Measurements from ENCODE around the gene CACNA1H.
"Not testable (repeated sequence)": the region's sequence is repeated elsewhere in the genome, so short reads cannot be mapped to it uniquely, and the experiment has no call there.

Gene CACNA1H

GRCh38 chr16:1197237-1197866, 44.4 kb downstream of the CACNA1H start:
- TF ChIP-seq ZFX (IDR thresholded peaks at IDR 0.05; ENCODE audit: borderline replicate concordance) (no peak), CTCF (IDR thresholded peaks at IDR 0.05) (no peak)
- no peak overlapping the region for H3K27ac ChIP-seq

- no peak overlapping the region for H3K27ac ChIP-seq
- no peak for TF ChIP-seq ZFX (IDR thresholded peaks at IDR 0.05; ENCODE audit: borderline replicate concordance)
- no peak for TF ChIP-seq CTCF (IDR thresholded peaks at IDR 0.05)
Measured at GRCh38 chr16:1198194-1198593, 45.3 kb downstream of the CACNA1H start.

GRCh38 chr16:1198671-1199346, 45.9 kb downstream of the CACNA1H start:
- not testable (repeated sequence) for H3K27ac ChIP-seq

GRCh38 chr16:1199347-1200013, 46.6 kb downstream of the CACNA1H start:
- TF ChIP-seq ZFX (IDR thresholded peaks at IDR 0.05; ENCODE audit: borderline replicate concordance) (no peak), CTCF (IDR thresholded peaks at IDR 0.05) (no peak)
- no peak overlapping the region for H3K27ac ChIP-seq

GRCh38 chr16:1200014-1200627, 47.2 kb downstream of the CACNA1H start:
- H3K27ac ChIP-seq, result no peak overlapping the region
- TF ChIP-seq ZFX (IDR thresholded peaks at IDR 0.05; ENCODE audit: borderline replicate concordance) (no peak), CTCF (IDR thresholded peaks at IDR 0.05) (no peak)

- TF ChIP-seq CTCF (IDR thresholded peaks at IDR 0.05) (no peak), ZFX (IDR thresholded peaks at IDR 0.05; ENCODE audit: borderline replicate concordance) (no peak)
- H3K27ac ChIP-seq, result no peak overlapping the region
Measured at GRCh38 chr16:1201444-1201843, 48.5 kb downstream of the CACNA1H start.

GRCh38 chr16:1202274-1202673, 49.4 kb downstream of the CACNA1H start:
- no peak overlapping the region for H3K27ac ChIP-seq
- TF ChIP-seq CTCF (IDR thresholded peaks at IDR 0.05) (no peak), ZFX (IDR thresholded peaks at IDR 0.05; ENCODE audit: borderline replicate concordance) (no peak)
